ENCODE results near the gene RAB20.

- TF ChIP-seq POLR2AphosphoS5 (IDR thresholded peaks at IDR 0.05; ENCODE audit: borderline replicate concordance, low read depth, low read length) (no peak), EZH2 (IDR thresholded peaks at IDR 0.05) (no peak)
Measured at GRCh38 chr13:110492679-110493593, 68.6 kb downstream of the RAB20 start.
